Daoy (cell line): Measurements from ENCODE around the gene C19orf12. TPM values are rescaled to one million over a fixed set of nuclear protein-coding genes. Genes with fewer than 3 reads are reported as not detected.

Source experiments
- DNase-seq: peaks from one replicate; pipeline ENCODE4 v3.0.0-alpha.2; 2015; ENCODE audit warnings: low read depth
- total RNA-seq: library from RNA; depleted of rRNA; stranded (reverse); fragments of >200 nt; shearing (Covaris generic); gene quantifications from 2 replicates; pipeline ENCODE4 v1.2.3, GENCODE V29; 2014; rRNA removed

Gene C19orf12
- 47.8 and 51.1 TPM in 2 replicates for total RNA-seq

- peak; percentile 67 for DNase-seq
Observed at GRCh38 chr19:29714953-29715700, at the start of gene C19orf12. C19orf12 (minus strand) TSS chr19:29715261; CDS start chr19:29708413, 6,848 bp downstream.

GRCh38 chr19:29764361-29764760, 49.3 kb upstream of the C19orf12 start:
- DNase-seq: no peak

GRCh38 chr19:29763196-29763595, 48.1 kb upstream of the C19orf12 start:
- no peak for DNase-seq

GRCh38 chr19:29761575-29762232, 46.6 kb upstream of the C19orf12 start:
- no peak for DNase-seq

- no peak for DNase-seq
Observed at GRCh38 chr19:29760752-29761502, 45.9 kb upstream of the C19orf12 start.

- DNase-seq: no peak
Observed at GRCh38 chr19:29759359-29759758, 44.3 kb upstream of the C19orf12 start.

- no peak for DNase-seq
Observed at GRCh38 chr19:29758863-29759262, 43.8 kb upstream of the C19orf12 start.

- no peak for DNase-seq
Observed at GRCh38 chr19:29757551-29757950, 42.5 kb upstream of the C19orf12 start.

GRCh38 chr19:29753934-29754305, 38.9 kb upstream of the C19orf12 start:
- DNase-seq: no peak

- DNase-seq: no peak
Observed at GRCh38 chr19:29753190-29753933, 38.3 kb upstream of the C19orf12 start.

- peak; percentile 43 for DNase-seq
Observed at GRCh38 chr19:29752450-29753025, 37.5 kb upstream of the C19orf12 start.

GRCh38 chr19:29751932-29752331, 36.9 kb upstream of the C19orf12 start:
- no peak for DNase-seq

GRCh38 chr19:29750001-29750400, 34.9 kb upstream of the C19orf12 start:
- DNase-seq: no peak

- DNase-seq: no peak
Observed at GRCh38 chr19:29748996-29749849, 34.2 kb upstream of the C19orf12 start.

- DNase-seq: no peak
Observed at GRCh38 chr19:29745253-29745652, 30.2 kb upstream of the C19orf12 start.

- no peak for DNase-seq
Observed at GRCh38 chr19:29743681-29744080, 28.6 kb upstream of the C19orf12 start.

GRCh38 chr19:29741776-29742175, 26.7 kb upstream of the C19orf12 start:
- DNase-seq: no peak

GRCh38 chr19:29741226-29741625, 26.2 kb upstream of the C19orf12 start:
- no peak for DNase-seq

- DNase-seq: no peak
Observed at GRCh38 chr19:29737461-29738000, 22.5 kb upstream of the C19orf12 start.

GRCh38 chr19:29735829-29736228, 20.8 kb upstream of the C19orf12 start:
- no peak for DNase-seq
